Stimulated activated CD4-positive, alpha-beta T cell treated with anti-CD3 and anti-CD28 coated beads, Interleukin-4, amount 100 ng/mL, for 1 hour (primary cell): Measurements from ENCODE around the gene DIPK1B.
A peak's percentile ranks its signal among the peaks of the same experiment; 100 is the strongest.

Experiments
- DNase-seq: peaks from one replicate; pipeline ENCODE4 v3.0.0-alpha.2; 2020

DIPK1B gene

DNA sequence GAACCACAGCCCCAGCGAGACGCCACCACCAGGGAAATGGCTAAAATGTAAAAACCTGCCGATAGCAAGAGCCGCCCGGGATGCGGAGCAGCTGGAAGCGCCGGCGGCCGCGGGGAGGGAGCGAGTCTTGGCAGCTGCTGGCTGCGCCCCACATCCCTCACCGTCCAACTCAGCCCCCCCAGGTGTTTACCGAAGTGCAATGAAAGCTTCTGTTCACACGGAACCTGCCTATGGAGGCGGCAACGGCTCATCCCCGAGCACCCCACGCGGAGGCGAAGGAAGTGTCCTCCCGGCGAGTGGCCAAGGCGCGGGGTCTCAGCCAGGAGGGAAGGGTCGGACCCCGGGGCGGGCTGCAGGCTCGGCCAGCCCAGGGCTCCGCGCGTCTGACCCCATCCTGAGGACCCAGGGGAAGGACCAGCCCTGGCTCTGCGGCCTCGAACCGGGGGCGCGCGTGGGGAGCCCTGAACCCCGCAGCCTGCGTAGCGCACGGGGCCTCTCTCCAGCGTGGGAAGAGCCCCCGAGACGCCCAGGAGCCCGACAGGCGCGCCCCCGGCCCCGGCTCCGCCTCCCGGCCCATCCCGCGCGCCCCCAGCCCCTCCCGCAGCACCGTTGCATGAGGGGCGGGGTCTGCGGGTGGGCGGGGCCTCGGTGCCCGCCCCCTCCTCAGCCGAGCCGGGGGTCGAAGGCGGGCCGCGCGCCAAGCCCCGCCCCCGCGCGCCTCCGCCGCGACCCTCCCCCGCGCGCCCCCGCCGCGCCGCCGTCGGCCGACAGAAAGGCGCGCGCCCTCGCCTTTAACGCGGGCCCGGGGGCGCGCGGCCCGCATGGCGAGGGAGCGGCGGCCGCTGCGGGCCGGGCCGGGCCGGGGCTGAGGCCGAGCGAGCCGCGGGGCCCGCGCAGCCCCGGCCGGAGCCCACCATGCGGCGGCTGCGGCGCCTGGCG is at the start of gene DIPK1B:
Gene DIPK1B (plus strand): TSS at position 822 of the 939 bp plus-strand sequence. CDS start 94 bp downstream, at position 916.
- no peak for DNase-seq

DNA sequence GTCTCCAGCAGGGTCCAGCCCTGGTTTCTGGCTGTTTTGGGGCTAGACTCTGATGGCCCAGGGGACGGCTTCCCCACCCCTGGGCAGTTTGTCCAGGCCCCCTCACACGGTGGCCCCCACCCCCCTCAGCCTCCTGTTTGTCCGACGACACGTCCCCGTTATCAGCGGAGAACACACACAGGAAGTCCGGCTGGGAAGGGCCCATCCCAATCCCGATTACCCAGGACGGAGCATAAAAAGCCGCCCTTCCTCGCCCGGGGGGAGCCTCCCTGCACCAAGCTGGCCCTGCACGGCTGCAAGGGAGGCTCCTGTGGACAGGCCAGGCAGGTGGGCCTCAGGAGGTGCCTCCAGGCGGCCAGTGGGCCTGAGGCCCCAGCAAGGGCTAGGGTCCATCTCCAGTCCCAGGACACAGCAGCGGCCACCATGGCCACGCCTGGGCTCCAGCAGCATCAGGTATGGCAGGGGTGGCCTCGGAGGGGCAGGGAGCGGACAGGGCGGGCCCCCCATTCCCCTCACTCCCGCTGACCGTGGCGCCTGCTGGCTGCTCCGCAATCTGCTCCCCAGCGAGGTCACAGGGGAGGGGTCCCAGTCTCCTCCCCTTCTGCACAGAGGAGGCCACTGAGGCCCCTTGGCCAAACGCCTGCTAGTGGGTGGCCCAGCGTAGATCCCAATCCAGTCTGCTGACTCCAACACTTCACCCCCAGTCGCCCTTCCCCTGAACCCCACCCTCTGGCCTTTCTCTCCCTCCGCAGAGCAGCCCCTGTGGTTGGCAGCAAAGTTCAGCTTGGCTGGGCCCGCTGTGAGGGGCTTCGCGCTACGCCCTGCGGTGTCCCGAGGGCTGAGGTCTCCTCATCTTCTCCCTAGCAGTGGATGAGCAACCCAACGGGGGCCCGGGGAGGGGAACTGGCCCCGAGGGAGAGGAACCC is 49.5 kb upstream of the DIPK1B start, which contains the start of gene EGFL7:
Gene EGFL7 (plus strand): TSS at position 261 of the 926 bp plus-strand sequence. CDS start 5,367 bp downstream, outside the sequence.
- DNase-seq: no peak

- no peak for DNase-seq
Measured at GRCh38 chr9:136664000-136664915, 48.1 kb upstream of the DIPK1B start.

- DNase-seq: peak; percentile 32
Measured at GRCh38 chr9:136665111-136665703, 47.2 kb upstream of the DIPK1B start.

GRCh38 chr9:136665704-136666371 is 46.5 kb upstream of the DIPK1B start:
- DNase-seq: peak; percentile 29

- DNase-seq: no peak
Measured at GRCh38 chr9:136666372-136667213, 45.8 kb upstream of the DIPK1B start.

- DNase-seq: no peak
Measured at GRCh38 chr9:136667214-136667939, 45.0 kb upstream of the DIPK1B start.

- DNase-seq: no peak
Measured at GRCh38 chr9:136667940-136668760, 44.2 kb upstream of the DIPK1B start.

DNA sequence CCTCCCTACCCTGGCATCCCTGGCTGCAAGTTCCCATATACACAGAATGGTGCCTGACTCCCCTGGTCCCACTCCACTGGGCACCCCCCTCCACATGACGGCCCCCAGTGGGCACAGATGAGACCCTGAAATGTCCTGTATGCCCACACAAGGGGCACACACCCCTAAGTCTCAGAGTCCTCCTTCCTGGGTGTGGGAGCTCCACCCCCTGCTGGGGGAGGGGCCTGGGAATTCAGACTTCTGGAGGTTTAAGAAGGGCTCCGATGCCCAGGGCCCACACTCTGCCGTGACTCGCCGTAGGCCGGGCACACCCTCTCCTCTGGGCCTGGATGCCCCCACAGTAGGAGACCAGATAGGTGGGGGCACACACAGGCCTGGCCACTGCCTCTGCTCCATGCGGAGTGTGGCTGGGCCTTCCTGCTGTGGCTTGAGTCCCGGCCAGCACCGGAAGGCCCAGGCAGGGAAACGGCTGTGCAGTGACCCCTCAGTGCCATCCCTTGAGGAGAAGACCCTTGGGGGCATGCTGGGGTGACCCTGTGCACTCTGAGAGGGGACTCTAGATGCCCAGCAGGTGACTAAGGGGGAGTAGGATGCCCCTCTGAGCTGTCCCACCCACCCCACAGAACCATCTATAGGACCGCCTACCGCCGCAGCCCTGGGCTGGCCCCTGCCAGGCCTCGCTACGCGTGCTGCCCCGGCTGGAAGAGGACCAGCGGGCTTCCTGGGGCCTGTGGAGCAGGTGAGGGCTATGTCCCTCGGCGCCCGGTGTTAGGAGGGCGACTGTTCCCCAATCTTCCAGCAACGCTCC is 43.2 kb upstream of the DIPK1B start:
- no peak for DNase-seq

- no peak for DNase-seq
Measured at GRCh38 chr9:136669791-136670464, 42.4 kb upstream of the DIPK1B start.

DNA sequence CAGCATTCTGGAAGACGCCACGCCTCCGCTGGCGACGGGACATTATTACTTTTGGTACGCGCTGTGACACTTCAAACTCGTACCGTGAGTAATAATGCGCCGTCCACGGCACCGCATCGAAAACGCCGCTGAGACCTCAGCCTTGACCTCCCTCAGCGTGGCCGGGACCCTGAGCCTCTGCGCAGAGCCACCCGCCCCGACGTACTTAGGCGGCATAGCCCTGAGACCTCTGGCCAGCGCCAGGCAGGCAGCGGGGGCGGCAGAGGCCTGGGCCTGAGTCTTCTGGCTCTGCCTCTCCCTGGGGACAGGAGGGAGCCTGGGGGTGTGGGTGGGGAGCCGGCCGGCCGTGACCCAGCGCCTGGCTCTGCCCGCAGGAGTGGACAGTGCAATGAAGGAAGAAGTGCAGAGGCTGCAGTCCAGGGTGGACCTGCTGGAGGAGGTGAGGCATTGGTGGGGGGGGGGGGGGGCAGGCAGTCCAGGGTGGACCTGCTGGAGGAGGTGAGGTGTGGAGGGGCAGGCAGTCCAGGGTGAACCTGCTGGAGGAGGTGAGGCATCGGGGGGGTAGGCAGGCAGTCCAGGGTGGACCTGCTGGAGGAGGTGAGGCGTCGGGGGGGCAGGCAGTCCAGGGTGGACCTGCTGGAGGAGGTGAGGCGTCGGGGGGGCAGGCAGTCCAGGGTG is 41.7 kb upstream of the DIPK1B start:
- DNase-seq: no peak

DNA sequence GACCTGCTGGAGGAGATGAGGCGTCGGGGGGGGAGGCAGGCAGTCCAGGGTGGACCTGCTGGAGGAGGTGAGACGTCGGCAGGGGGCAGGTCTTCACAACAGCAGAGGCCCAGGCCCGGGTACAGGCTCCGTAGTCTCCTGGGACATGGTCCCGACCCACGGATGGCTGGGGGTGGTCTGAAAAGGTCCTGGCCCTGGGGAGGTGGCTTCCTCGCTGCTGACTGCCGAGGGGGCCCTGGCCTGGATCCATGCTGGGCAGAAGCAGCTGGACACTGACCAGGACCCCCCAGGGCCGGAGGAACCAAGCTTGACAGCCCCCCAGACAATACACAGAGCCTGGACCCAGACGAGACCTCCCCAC is 41.1 kb upstream of the DIPK1B start:
- no peak for DNase-seq

GRCh38 chr9:136671646-136672430 is 40.5 kb upstream of the DIPK1B start:
- peak; percentile 56 for DNase-seq

GRCh38 chr9:136672431-136673087 is 39.8 kb upstream of the DIPK1B start:
- DNase-seq: no peak
